NCI-H748 (cell line): Measurements from ENCODE around the gene CCL17.
"Not testable (repeated sequence)": the region's sequence is repeated elsewhere in the genome, so short reads cannot be mapped to it uniquely, and the experiment has no call there.

Source experiments
- DNase-seq: peaks from one replicate; lab custom pipeline; 2025; ENCODE audit not compliant: unreplicated experiment; lab: John Stamatoyannopoulos, UW

The CCL17 gene

GRCh38 chr16:57395026-57395425, 9.5 kb upstream of the CCL17 start:
- DNase-seq, result no peak

GRCh38 chr16:57396786-57397185, 7.8 kb upstream of the CCL17 start:
- DNase-seq, result no peak

DNA sequence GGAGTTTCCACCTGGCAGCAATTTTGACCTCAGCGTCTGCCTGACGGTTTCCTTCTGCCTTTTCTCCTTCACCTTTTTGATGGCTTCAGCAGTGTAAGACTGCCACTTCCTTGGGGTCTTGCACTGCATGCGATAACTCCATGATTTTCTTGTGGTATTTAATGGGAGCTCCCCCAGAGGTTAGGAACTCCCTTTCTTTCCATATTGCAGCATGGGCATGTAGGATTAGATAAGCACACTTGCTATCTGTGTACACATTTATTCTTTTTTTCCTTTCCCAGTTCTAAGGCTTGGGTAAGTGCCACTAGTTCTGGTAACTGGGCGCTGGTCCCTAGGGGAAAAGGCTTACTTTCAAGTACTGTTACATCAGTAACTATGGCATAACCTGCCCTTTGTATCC, 7.1 kb upstream of the CCL17 start:
- not testable (repeated sequence) for DNase-seq

- DNase-seq, result no peak
Observed at GRCh38 chr16:57401943-57402640, 2.5 kb upstream of the CCL17 start.

DNA sequence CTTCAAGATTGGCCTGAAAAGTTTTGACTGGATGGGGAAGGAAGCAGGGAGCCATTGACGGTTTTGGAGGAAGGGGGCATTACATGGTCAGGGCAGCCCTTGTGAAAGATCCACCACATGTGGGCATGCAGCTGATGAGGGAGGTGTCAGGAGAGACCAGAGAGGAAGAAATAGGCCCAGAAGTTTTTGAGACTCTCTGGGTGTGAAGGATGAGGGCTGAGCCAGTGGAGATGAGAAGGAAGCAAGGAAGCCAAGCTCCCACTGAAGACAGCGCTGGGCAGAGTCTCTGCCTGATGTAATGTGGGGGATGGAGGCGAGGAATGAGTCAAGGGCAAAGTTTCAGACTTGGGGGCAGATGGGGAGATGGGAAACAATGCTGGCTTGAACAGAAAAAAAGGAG, 530 bp downstream of the CCL17 start:
- DNase-seq, result no peak

DNA sequence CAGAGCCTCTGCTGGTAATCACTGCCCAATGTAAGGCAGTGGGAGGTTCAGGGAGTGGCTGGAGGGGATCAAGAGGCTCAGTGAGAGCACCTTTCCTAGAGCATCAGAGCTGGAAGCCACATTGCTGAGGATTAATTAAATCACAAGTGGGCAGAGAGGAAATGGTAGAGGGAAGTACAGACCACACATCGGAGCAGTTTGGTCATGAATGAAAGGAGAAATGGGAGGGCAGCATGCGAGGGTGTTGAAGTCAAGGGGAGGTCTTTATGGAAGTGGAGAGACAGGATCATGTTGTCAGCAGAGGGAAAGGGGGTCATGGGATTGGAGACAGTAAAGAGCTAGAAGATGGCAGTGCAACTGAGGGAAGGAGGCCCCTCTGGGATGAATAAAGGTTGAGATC, 2.3 kb downstream of the CCL17 start:
- DNase-seq, result no peak

DNA sequence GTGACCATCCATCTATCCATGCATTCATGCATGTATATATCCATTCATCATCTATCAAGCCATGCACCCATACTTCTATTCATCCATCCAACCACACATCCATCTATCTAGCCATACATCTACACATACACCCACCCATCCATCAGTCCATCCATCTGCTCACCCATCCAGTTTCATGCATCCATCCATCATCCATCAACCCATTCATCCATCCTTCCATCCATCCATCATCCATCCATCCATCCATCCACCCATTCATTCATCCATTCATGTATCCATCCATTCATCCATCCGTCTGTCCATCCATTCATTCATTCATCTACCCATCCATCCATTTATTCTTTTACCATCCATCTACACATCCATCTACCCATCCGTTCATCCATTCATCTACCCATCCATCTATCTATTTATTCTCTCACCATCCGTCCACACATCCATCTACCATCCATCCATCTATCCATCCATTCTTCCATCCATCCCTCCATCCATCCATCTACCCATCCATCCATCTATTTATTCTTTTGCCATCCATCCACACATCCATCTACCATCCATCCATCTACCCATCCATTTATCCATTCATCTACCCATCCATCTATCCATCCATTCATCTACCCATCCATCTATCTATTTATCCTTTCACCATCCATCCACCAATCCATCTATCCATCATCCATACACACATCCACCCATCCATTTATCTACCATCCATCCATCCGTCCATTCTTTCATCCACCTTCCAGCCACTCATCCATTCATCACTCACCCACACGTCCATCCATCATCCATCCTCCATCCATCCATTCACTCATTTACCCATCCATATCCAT, 3.2 kb downstream of the CCL17 start:
- no peak for DNase-seq

DNA sequence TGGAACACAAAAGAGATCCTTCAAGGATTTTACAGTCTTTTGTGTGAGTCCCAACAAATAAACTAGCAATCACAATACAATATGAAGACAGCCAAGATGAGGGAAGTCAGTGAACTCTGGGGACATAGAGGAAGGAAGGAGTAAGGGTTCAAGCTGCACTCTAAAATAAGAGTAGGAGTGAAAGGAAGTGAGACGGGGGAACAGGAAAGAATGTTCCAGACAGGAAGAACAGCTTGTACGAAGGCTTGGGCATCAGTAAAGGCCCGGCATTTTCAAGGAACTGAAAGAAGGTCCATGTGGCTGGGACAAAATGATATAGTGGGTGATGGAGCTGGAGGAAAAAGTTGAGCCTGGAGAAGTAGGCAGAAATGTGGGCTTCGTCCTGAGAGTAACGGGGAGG, 4.5 kb downstream of the CCL17 start:
- DNase-seq, result no peak

- peak; percentile 15 for DNase-seq
Observed at GRCh38 chr16:57409870-57410587, 5.5 kb downstream of the CCL17 start.

- DNase-seq, result no peak
Observed at GRCh38 chr16:57411362-57411976, 6.9 kb downstream of the CCL17 start.

DNA sequence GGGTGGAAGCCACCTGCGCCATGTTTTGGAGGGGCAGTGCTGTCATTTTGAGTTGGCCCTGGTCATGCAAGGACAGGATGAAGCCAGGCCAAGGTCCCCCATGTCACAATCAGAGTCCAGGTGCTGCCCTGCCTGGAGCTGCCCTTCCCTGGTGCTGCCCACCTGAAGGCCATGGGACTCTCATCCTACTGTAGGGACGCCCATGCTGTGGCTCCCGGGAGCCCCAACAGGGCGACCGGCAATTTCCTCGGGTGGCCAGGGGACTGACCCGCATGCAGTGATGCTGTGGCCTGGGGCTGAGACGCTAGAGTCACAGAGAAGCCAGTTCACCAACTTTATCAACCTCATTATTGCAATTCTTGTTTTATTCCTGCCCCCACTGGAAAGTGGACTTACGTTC, 8.0 kb downstream of the CCL17 start:
- no peak for DNase-seq

- no peak for DNase-seq
Observed at GRCh38 chr16:57413301-57413730, 8.7 kb downstream of the CCL17 start.

DNA sequence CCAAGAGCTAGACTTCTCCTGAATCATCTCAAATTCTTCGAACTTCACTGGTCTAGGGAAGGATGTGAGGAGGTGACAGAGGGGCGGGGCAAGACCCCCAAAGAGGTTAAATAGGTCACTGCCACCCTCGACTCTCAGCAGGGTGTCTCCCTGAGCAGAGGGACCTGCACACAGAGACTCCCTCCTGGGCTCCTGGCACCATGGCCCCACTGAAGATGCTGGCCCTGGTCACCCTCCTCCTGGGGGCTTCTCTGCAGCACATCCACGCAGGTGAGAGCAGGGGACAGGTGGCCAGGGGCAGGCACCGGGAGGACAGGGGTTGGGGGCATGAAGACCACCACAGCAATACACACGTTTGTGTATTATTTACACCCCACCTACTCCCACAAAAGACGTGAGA, 9.2 kb downstream of the CCL17 start:
- DNase-seq, result no peak

GRCh38 chr16:57416084-57416483, 11.5 kb downstream of the CCL17 start:
- DNase-seq, result no peak

DNA sequence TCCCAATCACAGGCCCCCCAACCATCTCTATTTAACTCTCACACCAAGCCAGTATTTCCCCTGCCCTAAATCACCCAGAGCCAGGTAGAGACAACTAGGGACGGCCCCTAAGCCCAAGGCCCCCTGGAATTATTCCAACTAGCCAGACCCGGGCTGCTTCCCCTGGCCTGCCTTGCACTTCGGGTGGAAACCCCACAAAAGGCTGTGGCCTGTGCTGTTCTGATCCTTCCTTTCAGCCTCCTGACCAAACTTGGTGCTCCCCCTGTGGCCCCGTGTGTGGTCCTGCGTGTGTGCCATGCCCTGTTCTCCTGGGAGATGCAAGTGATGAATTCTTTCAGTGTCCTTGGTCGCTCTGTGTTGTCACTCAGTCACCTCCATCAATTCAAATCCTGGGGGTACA, 14.9 kb downstream of the CCL17 start:
- DNase-seq, result no peak

- DNase-seq, result peak; percentile 60
Observed at GRCh38 chr16:57422026-57422944, 17.7 kb downstream of the CCL17 start.

DNA sequence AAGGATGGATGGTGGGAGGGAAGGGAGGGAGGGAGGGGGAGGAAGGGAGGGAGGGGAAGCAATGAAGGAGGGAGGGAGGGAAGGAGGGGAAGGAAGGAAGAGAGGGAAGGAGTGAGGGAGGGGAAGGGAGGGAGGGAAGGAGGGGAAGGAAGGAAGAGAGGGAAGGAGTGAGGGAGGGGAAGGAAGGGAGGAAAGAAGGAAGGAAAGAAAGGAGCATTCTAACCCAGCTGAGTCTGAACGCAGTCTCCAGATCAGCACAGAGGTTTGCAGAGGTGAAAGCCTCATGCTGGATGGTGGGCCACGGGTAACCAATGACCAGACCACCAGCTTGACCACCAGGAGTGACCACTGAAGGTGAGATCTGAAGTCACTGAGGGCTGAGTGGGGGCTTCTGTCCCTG, 18.6 kb downstream of the CCL17 start:
- DNase-seq, result no peak

- DNase-seq, result no peak
Observed at GRCh38 chr16:57424583-57424982, 20.0 kb downstream of the CCL17 start.

- DNase-seq, result no peak
Observed at GRCh38 chr16:57426356-57426755, 21.8 kb downstream of the CCL17 start.

GRCh38 chr16:57427307-57427706, 22.7 kb downstream of the CCL17 start:
- DNase-seq, result no peak
